Liver (tissue), 9 donors: ENCODE measurements around the gene CDA. TPM values are rescaled to one million over a fixed set of nuclear protein-coding genes. Genes with fewer than 3 reads are reported as not detected.

Source experiments
- DNase-seq: peaks from one replicate; pipeline ENCODE4 v3.0.0-alpha.2; 2017; ENCODE audit warnings: low spot score
- H3K27ac ChIP-seq, 2 donors: one replicate each; pipeline ENCODE4 v1.7.0; 2013; ENCODE audit warnings: inconsistent platforms in 2 of 2, low read length in 2 of 2, control low read depth in 1 of 2, low read depth in 1 of 2, mild to moderate bottlenecking in 1 of 2
- H3K27me3 ChIP-seq, 4 donors: one replicate each; pipeline versions ENCODE4 v1.6.1 to v1.7.0; 2013; ENCODE audit warnings: low read length in 3 of 4, inconsistent platforms in 1 of 4, mild to moderate bottlenecking in 1 of 4, moderate library complexity in 1 of 4; ENCODE audit not compliant: control insufficient read depth in 4 of 4, insufficient read depth in 4 of 4
- H3K36me3 ChIP-seq, 4 donors: one replicate each; pipeline versions ENCODE4 v1.6.1 to v1.7.0; 2013; ENCODE audit warnings: low read length in 3 of 4, mild to moderate bottlenecking in 3 of 4, low read depth in 1 of 4, moderate library complexity in 1 of 4; ENCODE audit not compliant: control insufficient read depth in 4 of 4, insufficient read depth in 3 of 4
- H3K4me1 ChIP-seq, 4 donors: one replicate each; pipeline versions ENCODE4 v1.6.1 to v1.7.0; 2013; ENCODE audit warnings: low read length in 3 of 4, mild to moderate bottlenecking in 3 of 4, moderate library complexity in 1 of 4; ENCODE audit not compliant: control insufficient read depth in 4 of 4, insufficient read depth in 4 of 4
- H3K4me3 ChIP-seq, 3 donors: one replicate each; pipeline versions ENCODE4 v1.6.1 to v1.7.0; 2013; ENCODE audit warnings: low read length in 3 of 3, control low read depth in 1 of 3, low read depth in 1 of 3, mild to moderate bottlenecking in 1 of 3
- H3K9ac ChIP-seq, 2 donors: one replicate each; pipeline ENCODE4 v1.7.0; 2013; ENCODE audit warnings: low read length in 2 of 2, mild to moderate bottlenecking in 2 of 2, moderate library complexity in 2 of 2, control low read depth in 1 of 2, low read depth in 1 of 2
- H3K9me3 ChIP-seq, 4 donors: one replicate each; pipeline versions ENCODE4 v1.6.1 to v1.7.0; 2013; ENCODE audit warnings: low read length in 3 of 4; ENCODE audit not compliant: control insufficient read depth in 4 of 4
- EGR1 ChIP-seq, 2 donors: IDR thresholded peaks; 2 replicates each; pipeline ENCODE4 v1.6.1; 2016 to 2018; ENCODE audit warnings: antibody characterized with exemption in 2 of 2, low read depth in 2 of 2
- FOXA1 ChIP-seq: IDR thresholded peaks from 2 replicates; pipeline ENCODE4 v1.6.1; 2016; ENCODE audit warnings: antibody characterized with exemption
- FOXA2 ChIP-seq: IDR thresholded peaks from 2 replicates; pipeline ENCODE4 v1.6.1; 2016; ENCODE audit warnings: antibody characterized with exemption
- GABPA ChIP-seq, 2 donors: IDR thresholded peaks in 1 of 2; conservative IDR thresholded peaks in 1 of 2; 2 replicates each; pipeline ENCODE4 v1.6.1; 2016; ENCODE audit warnings: antibody characterized with exemption in 2 of 2, mild to moderate bottlenecking in 1 of 2, moderate library complexity in 1 of 2
- HNF4A ChIP-seq, 2 donors: conservative IDR thresholded peaks; 2 replicates each; pipeline ENCODE4 v1.6.1; 2016; ENCODE audit warnings: antibody characterized with exemption in 2 of 2, mild to moderate bottlenecking in 2 of 2
- HNF4G ChIP-seq: IDR thresholded peaks from 2 replicates; pipeline ENCODE4 v1.6.1; 2016; ENCODE audit warnings: antibody characterized with exemption
- RAD21 ChIP-seq, 2 donors: IDR thresholded peaks; 2 replicates each; pipeline ENCODE4 v1.6.1; 2016; ENCODE audit warnings: antibody characterized with exemption in 2 of 2, mild to moderate bottlenecking in 2 of 2
- SP1 ChIP-seq: IDR thresholded peaks from 2 replicates; pipeline ENCODE4 v1.6.1; 2018; ENCODE audit warnings: antibody characterized with exemption, mild to moderate bottlenecking
- TAF1 ChIP-seq: conservative IDR thresholded peaks from 2 replicates; pipeline ENCODE4 v1.6.1; 2016; ENCODE audit warnings: antibody characterized with exemption, mild to moderate bottlenecking
- WGBS: extraction: QIAGEN DNeasy Blood & Tissue Kit; methylation state at CpG from one replicate; pipeline ENCODE4 v1.1.7; 2013; 5-methylcytosine and 5-hydroxymethylcytosine counted together
- polyA plus RNA-seq, 2 donors: library from polyadenylated mRNA; stranded (reverse) in 1 of 2; unstranded in 1 of 2; fragments of 200-250 nt in 1 of 2; fragments of >200 nt in 1 of 2; fragmentation: Nextera tagmentation in 1 of 2; extraction: Ambion mirVana in 1 of 2; gene quantifications; one replicate each; pipeline versions ENCODE4 v1.2.1 to v1.2.3, GENCODE V29; 2013 to 2015
- total RNA-seq, 2 donors: library from RNA; depleted of rRNA; stranded (reverse); fragments of >200 nt; gene quantifications; one replicate each; pipeline ENCODE4 v1.2.3, GENCODE V29; 2014
- TF ChIP-seq, protein P1 (sequence below): IDR thresholded peaks from 2 replicates; pipeline ENCODE4 v1.6.1; 2016; ENCODE audit warnings: antibody characterized with exemption
- TF ChIP-seq, protein P2 (sequence below): IDR thresholded peaks from 2 replicates; pipeline ENCODE4 v1.6.1; 2016; ENCODE audit warnings: antibody characterized with exemption
- TF ChIP-seq, protein P3 (sequence below): fragments of 150-350 bp; IDR thresholded peaks from 2 replicates; pipeline ENCODE4 v1.5.1; 2017; ENCODE audit warnings: improper control_type of control experiment, low read depth, low read length; ENCODE audit not compliant: missing input control
- TF ChIP-seq, protein P4 (sequence below): IDR thresholded peaks from 2 replicates; pipeline ENCODE4 v1.6.1; 2016; ENCODE audit warnings: antibody characterized with exemption, mild to moderate bottlenecking
- TF ChIP-seq, protein P5 (sequence below): IDR thresholded peaks from 2 replicates; pipeline ENCODE4 v1.6.1; 2016; ENCODE audit warnings: antibody characterized with exemption
- donor health status: healthy.
- donor health status: healthy.
- donor health status: healthy.
- donor health status: healthy.
- donor health status: healthy.

The CDA gene
- total and polyA plus RNA-seq, 4 donors: 0.42 to 38.9 (median 16.9) TPM

DNA sequence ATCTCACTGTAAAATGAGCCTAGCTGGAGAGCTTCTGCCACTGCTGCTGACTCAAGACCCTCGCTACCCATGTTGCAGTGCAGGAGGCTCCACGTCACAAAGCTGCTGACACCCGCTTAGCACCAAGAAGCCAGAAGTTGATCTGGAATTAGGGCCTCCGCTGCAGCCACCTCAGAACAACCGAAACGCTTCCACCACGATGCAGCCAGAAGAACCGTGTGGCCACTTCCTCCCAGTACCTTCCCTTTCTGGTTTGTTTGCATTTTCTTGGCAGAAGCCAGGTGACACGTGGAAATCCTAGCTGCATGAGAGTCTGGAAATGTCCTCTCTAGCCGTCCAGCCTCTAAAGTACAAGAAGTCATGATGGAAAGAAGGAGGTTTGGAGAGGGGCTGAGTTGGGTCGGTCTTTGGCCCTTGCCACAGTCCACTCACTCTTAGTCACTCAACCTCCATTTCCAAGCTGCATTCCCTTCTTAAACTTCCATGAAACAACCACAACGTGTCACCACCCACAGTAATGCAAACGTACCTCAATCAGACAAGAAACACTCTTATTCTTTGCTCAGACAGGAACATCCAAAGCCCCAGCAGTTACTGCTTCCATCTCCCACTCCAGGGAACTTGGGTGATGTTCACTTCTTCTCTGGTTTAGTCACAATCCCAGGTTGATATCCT, 10.0 kb upstream of the CDA start:
- Histone ChIP-seq H3K27ac (no peak overlapping the region), H3K4me3 (no peak overlapping the region), H3K36me3 (no peaks in the 10 kb centered on the region), H3K27me3 (no peaks in the 10 kb centered on the region), H3K9ac (no peak overlapping the region), H3K9me3 (no peaks in the 10 kb centered on the region), H3K4me1 (no peaks in the 10 kb centered on the region)
- 79% methylated on average over 13 of the region's 13 CpGs for WGBS
- DNase-seq: no peak
- TF ChIP-seq FOXA1 (no peak), HNF4A (conservative IDR thresholded peaks at IDR 0.05) (no peak), FOXA2 (no peak), TAF1 (no peak), HNF4G (no peak), RAD21 (IDR thresholded peaks at IDR 0.05) (no peak), GABPA (IDR thresholded peaks at IDR 0.05 in 1 of 2, conservative IDR thresholded peaks at IDR 0.05 in 1 of 2) (no peak)
- TF ChIP-seq, protein P1, sequence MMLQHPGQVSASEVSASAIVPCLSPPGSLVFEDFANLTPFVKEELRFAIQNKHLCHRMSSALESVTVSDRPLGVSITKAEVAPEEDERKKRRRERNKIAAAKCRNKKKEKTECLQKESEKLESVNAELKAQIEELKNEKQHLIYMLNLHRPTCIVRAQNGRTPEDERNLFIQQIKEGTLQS: no peak
- TF ChIP-seq, protein P2, sequence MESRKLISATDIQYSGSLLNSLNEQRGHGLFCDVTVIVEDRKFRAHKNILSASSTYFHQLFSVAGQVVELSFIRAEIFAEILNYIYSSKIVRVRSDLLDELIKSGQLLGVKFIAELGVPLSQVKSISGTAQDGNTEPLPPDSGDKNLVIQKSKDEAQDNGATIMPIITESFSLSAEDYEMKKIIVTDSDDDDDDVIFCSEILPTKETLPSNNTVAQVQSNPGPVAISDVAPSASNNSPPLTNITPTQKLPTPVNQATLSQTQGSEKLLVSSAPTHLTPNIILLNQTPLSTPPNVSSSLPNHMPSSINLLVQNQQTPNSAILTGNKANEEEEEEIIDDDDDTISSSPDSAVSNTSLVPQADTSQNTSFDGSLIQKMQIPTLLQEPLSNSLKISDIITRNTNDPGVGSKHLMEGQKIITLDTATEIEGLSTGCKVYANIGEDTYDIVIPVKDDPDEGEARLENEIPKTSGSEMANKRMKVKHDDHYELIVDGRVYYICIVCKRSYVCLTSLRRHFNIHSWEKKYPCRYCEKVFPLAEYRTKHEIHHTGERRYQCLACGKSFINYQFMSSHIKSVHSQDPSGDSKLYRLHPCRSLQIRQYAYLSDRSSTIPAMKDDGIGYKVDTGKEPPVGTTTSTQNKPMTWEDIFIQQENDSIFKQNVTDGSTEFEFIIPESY: no peak

DNA sequence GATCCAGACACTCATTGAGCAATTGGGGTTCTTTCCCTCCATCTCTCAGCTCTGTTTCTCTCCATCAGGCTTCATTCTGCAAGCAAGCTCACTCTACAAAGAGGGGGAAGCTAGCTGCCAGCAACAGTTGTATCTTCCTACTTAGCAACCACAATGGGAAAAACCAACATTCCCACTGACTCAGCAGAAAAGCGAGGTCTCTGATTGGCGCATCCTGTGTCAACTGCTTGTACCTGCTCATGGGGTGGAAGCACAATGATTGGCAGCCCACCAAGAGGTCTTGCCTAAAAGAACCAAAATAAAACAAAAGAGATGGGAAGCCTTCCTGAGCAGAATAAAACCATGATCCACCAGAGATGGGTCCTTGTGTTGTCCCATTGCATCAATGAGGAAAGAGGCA, 4.0 kb upstream of the CDA start:
- Histone ChIP-seq H3K4me1 (peaks cover 0 to 7% (median 3%) of the 10 kb centered on the region in 4 donors), H3K27me3 (no peaks in the 10 kb centered on the region), H3K36me3 (no peaks in the 10 kb centered on the region), H3K27ac (no peak overlapping the region), H3K4me3 (no peak overlapping the region), H3K9me3 (no peaks in the 10 kb centered on the region), H3K9ac (no peak overlapping the region)
- TF ChIP-seq GABPA (IDR thresholded peaks at IDR 0.05 in 1 of 2, conservative IDR thresholded peaks at IDR 0.05 in 1 of 2): no peak
- no peak for TF ChIP-seq HNF4A (conservative IDR thresholded peaks at IDR 0.05)
- TF ChIP-seq EGR1 (IDR thresholded peaks at IDR 0.05; ENCODE audit: low read depth in 2 of 2): no peak
- no peak for TF ChIP-seq FOXA2
- TF ChIP-seq, protein P3, sequence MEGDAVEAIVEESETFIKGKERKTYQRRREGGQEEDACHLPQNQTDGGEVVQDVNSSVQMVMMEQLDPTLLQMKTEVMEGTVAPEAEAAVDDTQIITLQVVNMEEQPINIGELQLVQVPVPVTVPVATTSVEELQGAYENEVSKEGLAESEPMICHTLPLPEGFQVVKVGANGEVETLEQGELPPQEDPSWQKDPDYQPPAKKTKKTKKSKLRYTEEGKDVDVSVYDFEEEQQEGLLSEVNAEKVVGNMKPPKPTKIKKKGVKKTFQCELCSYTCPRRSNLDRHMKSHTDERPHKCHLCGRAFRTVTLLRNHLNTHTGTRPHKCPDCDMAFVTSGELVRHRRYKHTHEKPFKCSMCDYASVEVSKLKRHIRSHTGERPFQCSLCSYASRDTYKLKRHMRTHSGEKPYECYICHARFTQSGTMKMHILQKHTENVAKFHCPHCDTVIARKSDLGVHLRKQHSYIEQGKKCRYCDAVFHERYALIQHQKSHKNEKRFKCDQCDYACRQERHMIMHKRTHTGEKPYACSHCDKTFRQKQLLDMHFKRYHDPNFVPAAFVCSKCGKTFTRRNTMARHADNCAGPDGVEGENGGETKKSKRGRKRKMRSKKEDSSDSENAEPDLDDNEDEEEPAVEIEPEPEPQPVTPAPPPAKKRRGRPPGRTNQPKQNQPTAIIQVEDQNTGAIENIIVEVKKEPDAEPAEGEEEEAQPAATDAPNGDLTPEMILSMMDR: no peak
- TF ChIP-seq, protein P4, sequence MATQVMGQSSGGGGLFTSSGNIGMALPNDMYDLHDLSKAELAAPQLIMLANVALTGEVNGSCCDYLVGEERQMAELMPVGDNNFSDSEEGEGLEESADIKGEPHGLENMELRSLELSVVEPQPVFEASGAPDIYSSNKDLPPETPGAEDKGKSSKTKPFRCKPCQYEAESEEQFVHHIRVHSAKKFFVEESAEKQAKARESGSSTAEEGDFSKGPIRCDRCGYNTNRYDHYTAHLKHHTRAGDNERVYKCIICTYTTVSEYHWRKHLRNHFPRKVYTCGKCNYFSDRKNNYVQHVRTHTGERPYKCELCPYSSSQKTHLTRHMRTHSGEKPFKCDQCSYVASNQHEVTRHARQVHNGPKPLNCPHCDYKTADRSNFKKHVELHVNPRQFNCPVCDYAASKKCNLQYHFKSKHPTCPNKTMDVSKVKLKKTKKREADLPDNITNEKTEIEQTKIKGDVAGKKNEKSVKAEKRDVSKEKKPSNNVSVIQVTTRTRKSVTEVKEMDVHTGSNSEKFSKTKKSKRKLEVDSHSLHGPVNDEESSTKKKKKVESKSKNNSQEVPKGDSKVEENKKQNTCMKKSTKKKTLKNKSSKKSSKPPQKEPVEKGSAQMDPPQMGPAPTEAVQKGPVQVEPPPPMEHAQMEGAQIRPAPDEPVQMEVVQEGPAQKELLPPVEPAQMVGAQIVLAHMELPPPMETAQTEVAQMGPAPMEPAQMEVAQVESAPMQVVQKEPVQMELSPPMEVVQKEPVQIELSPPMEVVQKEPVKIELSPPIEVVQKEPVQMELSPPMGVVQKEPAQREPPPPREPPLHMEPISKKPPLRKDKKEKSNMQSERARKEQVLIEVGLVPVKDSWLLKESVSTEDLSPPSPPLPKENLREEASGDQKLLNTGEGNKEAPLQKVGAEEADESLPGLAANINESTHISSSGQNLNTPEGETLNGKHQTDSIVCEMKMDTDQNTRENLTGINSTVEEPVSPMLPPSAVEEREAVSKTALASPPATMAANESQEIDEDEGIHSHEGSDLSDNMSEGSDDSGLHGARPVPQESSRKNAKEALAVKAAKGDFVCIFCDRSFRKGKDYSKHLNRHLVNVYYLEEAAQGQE: no peak
- TF ChIP-seq, protein P5, sequence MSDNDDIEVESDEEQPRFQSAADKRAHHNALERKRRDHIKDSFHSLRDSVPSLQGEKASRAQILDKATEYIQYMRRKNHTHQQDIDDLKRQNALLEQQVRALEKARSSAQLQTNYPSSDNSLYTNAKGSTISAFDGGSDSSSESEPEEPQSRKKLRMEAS: no peak
- no peak for TF ChIP-seq HNF4G
- TF ChIP-seq SP1: no peak
- no peak for TF ChIP-seq TAF1
- 71% methylated on average over 2 of the region's 2 CpGs for WGBS
- no peak for DNase-seq
